K562 (cell line): ENCODE data around the gene CISTR. TPM values are rescaled to one million over a fixed set of nuclear protein-coding genes. Genes with fewer than 3 reads are reported as not detected.

Experiments
- ATAC-seq: fragments of 200-7000 bp; cut with Tn5 transposase; 3 replicates; pipeline ENCODE4 v1.9.1; 2020; ENCODE audit warnings: moderate library complexity
- BruUV-seq: library from RNA; stranded (reverse); fragments of 400-500 nt; replicated peaks from 2 replicates; lab custom pipeline; 2021; lab: Mats Ljungman, UMichigan
- CTCF ChIA-PET: fragments of 300-600 bp; formaldehyde crosslinking; extraction: SDS; loops from one replicate; lab custom pipeline; 2021; ENCODE audit warnings: low intra/inter-chr PET ratio; lab: Yijun Ruan, JAX
- POLR2A ChIA-PET: fragments of 300-600, 350-650 bp; sonication (Branson Sonifier 250); formaldehyde crosslinking; extraction: SDS; loops from one replicate; lab custom pipeline; 2021; ENCODE audit warnings: antibody characterized with exemption, inconsistent platforms; lab: Yijun Ruan, JAX
- DNase-seq, 4 experiments: peaks; one replicate each; pipeline versions ENCODE4 v3.0.0 to v3.0.0-alpha.2; 2011 to 2018; ENCODE audit warnings: low spot score in 3 of 4, mixed read lengths in 3 of 4; ENCODE audit errors: extremely low read depth in 1 of 4
- FAIRE-seq: peaks from 2 replicates; lab custom pipeline; 2011; peaks lifted over from hg19 to GRCh38; lab: Jason Lieb, UNC
- H2AFZ ChIP-seq: 2 replicates; pipeline ENCODE4 v1.6.0; 2011; ENCODE audit warnings: low read depth, low read length, control low read depth, inconsistent platforms
- H3K27ac ChIP-seq: fragments of 200-600 bp; 3 replicates; pipeline ENCODE4 v1.8.0; 2011; ENCODE audit warnings: low read depth, mild to moderate bottlenecking, control low read depth, inconsistent platforms, low read length, moderate library complexity, mixed read lengths; ENCODE audit errors: extremely low read depth
- H3K27me3 ChIP-seq, 2 experiments: fragments of 300-600 bp in 1 of 2; 2 replicates in 1 of 2; 3 replicates in 1 of 2; pipeline versions ENCODE4 v1.6.0 to v1.8.0; 2011; ENCODE audit warnings: inconsistent platforms in 2 of 2, low read length in 2 of 2, mild to moderate bottlenecking in 1 of 2, mixed read lengths in 1 of 2, moderate library complexity in 1 of 2; ENCODE audit not compliant: control insufficient read depth in 2 of 2, insufficient read depth in 2 of 2
- H3K36me3 ChIP-seq: fragments of 300-600 bp; 3 replicates; pipeline ENCODE4 v1.8.0; 2011; ENCODE audit warnings: mild to moderate bottlenecking, low read length, inconsistent platforms; ENCODE audit not compliant: control insufficient read depth, insufficient read depth
- H3K4me1 ChIP-seq, 2 experiments: fragments of 200-600 bp in 1 of 2; replicated peaks in 1 of 2; 2 replicates in 1 of 2; 3 replicates in 1 of 2; pipeline versions ENCODE4 v1.5.1 to v1.8.0; 2011; ENCODE audit warnings: inconsistent platforms in 2 of 2, low read length in 2 of 2, mild to moderate bottlenecking in 1 of 2, mixed read lengths in 1 of 2, moderate library complexity in 1 of 2; ENCODE audit not compliant: control insufficient read depth in 2 of 2, insufficient read depth in 2 of 2
- H3K4me2 ChIP-seq: 2 replicates; pipeline ENCODE4 v1.6.1; 2011; ENCODE audit warnings: low read length, control low read depth, inconsistent platforms, mixed read lengths; ENCODE audit not compliant: insufficient read depth
- H3K4me3 ChIP-seq: fragments of 200-600 bp; sonication (generic), shearing (Covaris generic); 2 replicates; pipeline ENCODE4 v1.5.1; 2016; ENCODE audit warnings: control low read depth, inconsistent platforms
- H3K79me2 ChIP-seq: fragments of 200-600 bp; 3 replicates; pipeline ENCODE4 v1.8.0; 2011; ENCODE audit warnings: low read length, inconsistent platforms; ENCODE audit not compliant: control insufficient read depth, insufficient read depth
- H3K9ac ChIP-seq, 2 experiments: 2 replicates each; pipeline versions ENCODE4 v1.6.0 to v1.6.1; 2011; ENCODE audit warnings: low read depth in 2 of 2, low read length in 2 of 2, control low read depth in 1 of 2, inconsistent platforms in 1 of 2, mild to moderate bottlenecking in 1 of 2, mixed read lengths in 1 of 2; ENCODE audit not compliant: insufficient read depth in 1 of 2
- H3K9me1 ChIP-seq: one replicate; pipeline ENCODE4 v1.6.0; 2011; ENCODE audit warnings: inconsistent platforms, mild to moderate bottlenecking, low read length, moderate library complexity; ENCODE audit not compliant: control insufficient read depth, insufficient read depth
- H3K9me3 ChIP-seq: replicated peaks from 2 replicates; pipeline ENCODE4 v1.5.1; 2011; ENCODE audit warnings: low read depth, low read length, inconsistent platforms; ENCODE audit not compliant: control insufficient read depth, insufficient read depth
- H4K20me1 ChIP-seq: replicated peaks from 2 replicates; pipeline ENCODE4 v1.6.1; 2011; ENCODE audit warnings: low read length, inconsistent platforms, mixed read lengths; ENCODE audit not compliant: control insufficient read depth, insufficient read depth
- ADNP ChIP-seq: fragments of 200-800 bp; sonication (Bioruptor generic); IDR thresholded peaks from 2 replicates; pipeline ENCODE4 v1.6.1; 2016; ENCODE audit warnings: missing genetic modification characterization, missing compliant biosample characterization
- CBX5 ChIP-seq: IDR thresholded peaks from 2 replicates; pipeline ENCODE4 v1.6.1; 2014; ENCODE audit warnings: low read depth, borderline replicate concordance
- DPF2 ChIP-seq: fragments of 450-650 bp; IDR thresholded peaks from 2 replicates; pipeline ENCODE4 v1.6.1; 2016
- EGR1 ChIP-seq: fragments of 450-650 bp; conservative IDR thresholded peaks from 2 replicates; pipeline ENCODE4 v1.6.1; 2017; ENCODE audit warnings: mild to moderate bottlenecking
- FOSL1 ChIP-seq: fragments of 200-800 bp; sonication (Bioruptor generic); conservative IDR thresholded peaks from 2 replicates; pipeline ENCODE4 v1.6.1; 2016; ENCODE audit warnings: missing genetic modification characterization, missing compliant biosample characterization
- GABPB1 ChIP-seq: sonication (generic); formaldehyde crosslinking; IDR thresholded peaks from 2 replicates; pipeline ENCODE4 v1.8.0; 2022; ENCODE audit warnings: mild to moderate bottlenecking, missing genetic modification reagents
- KHSRP ChIP-seq: fragments of 450-650 bp; IDR thresholded peaks from 2 replicates; pipeline ENCODE4 v1.6.1; 2017
- KLF6 ChIP-seq: fragments of 250-450 bp; sonication (Bioruptor Pico); IDR thresholded peaks from 2 replicates; pipeline ENCODE4 v1.4.0; 2020; ENCODE audit warnings: mild to moderate bottlenecking, moderate library complexity, borderline replicate concordance
- MAZ ChIP-seq, 2 experiments: fragments of 450-650 bp in 1 of 2; sonication (generic) in 1 of 2; formaldehyde crosslinking; IDR thresholded peaks in 1 of 2; conservative IDR thresholded peaks in 1 of 2; 2 replicates each; pipeline versions ENCODE4 v1.4.0 to v1.5.0; 2020; ENCODE audit warnings: mild to moderate bottlenecking in 1 of 2, missing genetic modification reagents in 1 of 2
- MEIS2 ChIP-seq: fragments of 450-650 bp; IDR thresholded peaks from 2 replicates; pipeline ENCODE4 v1.6.1; 2014; ENCODE audit warnings: mild to moderate bottlenecking; ENCODE audit not compliant: partially characterized antibody
- NR2C1 ChIP-seq, 2 experiments: fragments of 450-650 bp; IDR thresholded peaks; 2 replicates each; pipeline ENCODE4 v1.6.1; 2017; ENCODE audit warnings: mild to moderate bottlenecking in 2 of 2, antibody characterized with exemption in 1 of 2, inconsistent platforms in 1 of 2, missing compliant biosample characterization in 1 of 2, missing genetic modification characterization in 1 of 2
- PHF21A ChIP-seq: fragments of 450-650 bp; IDR thresholded peaks from 2 replicates; pipeline ENCODE4 v1.6.1; 2017; ENCODE audit warnings: low read depth, borderline replicate concordance
- POLR2A ChIP-seq: fragments of 450-650 bp; conservative IDR thresholded peaks from 2 replicates; pipeline ENCODE4 v1.6.1; 2016
- RBM15 ChIP-seq: fragments of 200-400 bp; formaldehyde crosslinking; IDR thresholded peaks from 2 replicates; pipeline ENCODE4 v1.6.1; 2018; ENCODE audit warnings: mild to moderate bottlenecking, low read length, moderate library complexity; ENCODE audit not compliant: insufficient read depth
- SUPT5H ChIP-seq: fragments of 450-650 bp; IDR thresholded peaks from 2 replicates; pipeline ENCODE4 v1.6.1; 2016
- TRIM24 ChIP-seq, 2 experiments: fragments of 450-650 bp; IDR thresholded peaks; 2 replicates each; pipeline ENCODE4 v1.6.1; 2016
- YBX1 ChIP-seq: fragments of 450-650 bp; IDR thresholded peaks from 2 replicates; pipeline ENCODE4 v1.7.1; 2016; ENCODE audit warnings: mild to moderate bottlenecking
- ZNF134 ChIP-seq: fragments of 250-450 bp; sonication (Bioruptor Pico); conservative IDR thresholded peaks from 2 replicates; pipeline ENCODE4 v1.4.0; 2020
- ZNF354B ChIP-seq: fragments of 250-450 bp; sonication (Bioruptor Pico); IDR thresholded peaks from 2 replicates; pipeline ENCODE4 v1.4.0; 2020
- ZNF76 ChIP-seq: fragments of 250-450 bp; sonication (Bioruptor Pico); IDR thresholded peaks from 2 replicates; pipeline ENCODE4 v1.4.0; 2020; ENCODE audit warnings: mild to moderate bottlenecking, moderate library complexity, borderline replicate concordance
- ZNF77 ChIP-seq: fragments of 250-450 bp; sonication (Bioruptor Pico); IDR thresholded peaks from 2 replicates; pipeline ENCODE4 v1.5.0; 2020
- WGBS: fragments of 100-300 bp; shearing (Covaris generic); methylation state at CpG from one replicate; pipeline ENCODE4 v1.1.6; 2016; ENCODE audit warnings: low coverage, mixed read lengths; ENCODE audit not compliant: insufficient coverage; ENCODE audit errors: missing lambda C conversion rate; 5-methylcytosine and 5-hydroxymethylcytosine counted together
- in situ Hi-C: fragments of 300-500 bp; cut with MboI; formaldehyde crosslinking; loops from 4 replicates; pipeline ENCODE4 v1.15.0; 2018; ENCODE audit warnings: inconsistent platforms, mixed read lengths
- intact Hi-C: fragments of 100-400 bp; cut with micrococcal nuclease; formaldehyde crosslinking; loops from 2 replicates; pipeline ENCODE4 v1.14.2; 2022
- polyA plus RNA-seq, 8 experiments: library from polyadenylated mRNA; depleted of rRNA in 4 of 8; stranded (reverse) in 5 of 8; unstranded in 3 of 8; fragments of >200 nt; fragmentation: Nextera tagmentation in 2 of 8; fragmentation: Illumina TruSeq in 1 of 8; extraction: Ambion mirVana in 2 of 8; extraction: Trizol in 1 of 8; gene quantifications; 2 replicates each; pipeline versions ENCODE4 v1.2.1 to v1.2.3, GENCODE V29; 2011 to 2014; ENCODE audit warnings: inconsistent platforms in 1 of 8, missing spikeins in 1 of 8
- total RNA-seq, 7 experiments: library from RNA; depleted of rRNA in 6 of 7; stranded (reverse); fragments of >200 nt in 6 of 7; fragmentation: Illumina TruSeq in 2 of 7; extraction: Trizol in 2 of 7; gene quantifications; 2 replicates each; pipeline versions ENCODE4 v1.2.1 to v1.2.3, GENCODE V29; 2011 to 2021; ENCODE audit warnings: low replicate concordance in 1 of 7
- TF ChIP-seq, protein P1 (sequence below): sonication (generic); formaldehyde crosslinking; IDR thresholded peaks from 2 replicates; pipeline ENCODE4 v1.8.0; 2022; ENCODE audit warnings: mild to moderate bottlenecking, low read depth, missing genetic modification reagents
- TF ChIP-seq, protein P2 (sequence below): fragments of 250-450 bp; sonication (Bioruptor Pico); IDR thresholded peaks from 2 replicates; pipeline ENCODE4 v1.4.0; 2020; ENCODE audit warnings: mild to moderate bottlenecking
- TF ChIP-seq, protein P3 (sequence below): fragments of 450-650 bp; IDR thresholded peaks from 2 replicates; pipeline ENCODE4 v1.6.1; 2016

Gene CISTR
- total and polyA plus RNA-seq, 9 of the 15 experiments (the other 6 are each of a cell fraction or from before 2014, with no cell fraction given) = not detected

DNA sequence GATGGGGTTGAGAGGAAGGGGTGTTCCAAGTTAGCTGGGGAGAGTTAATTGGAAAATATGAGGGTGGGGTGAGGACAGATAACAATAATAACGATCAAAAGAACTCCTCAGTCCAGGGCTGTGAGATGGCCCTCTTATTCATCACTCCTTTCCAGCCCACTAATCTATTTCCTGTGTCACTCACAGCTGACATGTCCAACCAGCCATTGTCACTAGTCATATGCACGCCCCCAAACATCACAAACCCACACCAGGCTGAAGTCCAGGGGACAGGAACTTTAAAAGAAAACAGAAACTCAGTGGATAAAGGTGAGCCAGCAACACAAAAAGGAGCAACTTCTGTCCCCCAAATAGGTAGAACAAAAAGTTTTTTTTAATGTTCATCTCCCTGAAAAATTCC, 25.4 kb downstream of the CISTR start:
- ATAC-seq = peak; percentile 35
- H3K4me2 ChIP-seq = peak overlapping the region; percentile 97
- peak overlapping the region; percentile 75 for H2AFZ ChIP-seq
- CTCF ChIA-PET = interaction anchor here (0.9 kb wide), 1 partner anchor 18 kb away, joined by 5 read pairs; no protein-coding TSS in a partner anchor
- peak overlapping the region; percentile 23; the same call in 1 of the 3 replicates for H3K27ac ChIP-seq
- 0% methylated on average over 2 of the region's 2 CpGs for WGBS
- H3K9me1 ChIP-seq = no peaks in the 10 kb centered on the region
- H3K79me2 ChIP-seq = no peaks in the 10 kb centered on the region
- no peaks in the 10 kb centered on the region for H3K27me3 ChIP-seq
- no TSS peak for BruUV-seq
- POLR2A ChIA-PET = interaction anchor here (0.6 to 0.7 kb wide), 2 partner anchors 40 to 140 kb away, joined by 3 to 4 read pairs; no protein-coding TSS in a partner anchor
- peak; percentile 76 for FAIRE-seq
- no peaks in the 10 kb centered on the region for H3K36me3 ChIP-seq
- intact Hi-C loops = no loop called here
- H3K4me1 ChIP-seq = peaks cover 0 to 14% of the 10 kb centered on the region in 2 experiments; a peak in 3 of 5 replicates
- peak overlapping the region in 1 of 2 experiments; percentile 60; a peak in 2 of 4 replicates for H3K9ac ChIP-seq
- H3K4me3 ChIP-seq = peak overlapping the region; percentile 51
- no peaks in the 10 kb centered on the region for H3K9me3 ChIP-seq
- in situ Hi-C loops = no loop called here
- DNase-seq = peak; percentile 42 to 57 (median 46)
- H4K20me1 ChIP-seq = no peaks in the 10 kb centered on the region
- TF ChIP-seq NR2C1 (IDR thresholded peaks at IDR 0.05) (no peak), NR2C1 (tag; IDR thresholded peaks at IDR 0.05) (no peak), TRIM24 (IDR thresholded peaks at IDR 0.05) (no peak), ADNP (tag) (no peak), POLR2A (no peak), GABPB1 (CRISPR knock-in tag) (no peak), EGR1 (0 out of 2 replicates have a peak, but pooled peaks have one; percentile 9), KHSRP (no peak), SUPT5H (no peak), FOSL1 (tag) (no peak), CBX5 (no peak), DPF2 (no peak), MAZ (CRISPR knock-in tag; conservative IDR thresholded peaks at IDR 0.05 in 1 of 2, IDR thresholded peaks at IDR 0.05 in 1 of 2) (no peak), KLF6 (CRISPR knock-in tag) (no peak), RBM15 (no peak), ZNF354B (CRISPR knock-in tag) (no peak), ZNF77 (CRISPR knock-in tag) (no peak), ZNF134 (CRISPR knock-in tag) (no peak), PHF21A (no peak), YBX1 (no peak), MEIS2 (peak; percentile 75), ZNF76 (CRISPR knock-in tag) (no peak)
- TF ChIP-seq, protein P1, sequence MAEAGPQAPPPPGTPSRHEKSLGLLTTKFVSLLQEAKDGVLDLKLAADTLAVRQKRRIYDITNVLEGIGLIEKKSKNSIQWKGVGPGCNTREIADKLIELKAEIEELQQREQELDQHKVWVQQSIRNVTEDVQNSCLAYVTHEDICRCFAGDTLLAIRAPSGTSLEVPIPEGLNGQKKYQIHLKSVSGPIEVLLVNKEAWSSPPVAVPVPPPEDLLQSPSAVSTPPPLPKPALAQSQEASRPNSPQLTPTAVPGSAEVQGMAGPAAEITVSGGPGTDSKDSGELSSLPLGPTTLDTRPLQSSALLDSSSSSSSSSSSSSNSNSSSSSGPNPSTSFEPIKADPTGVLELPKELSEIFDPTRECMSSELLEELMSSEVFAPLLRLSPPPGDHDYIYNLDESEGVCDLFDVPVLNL = no peak
- TF ChIP-seq, protein P2, sequence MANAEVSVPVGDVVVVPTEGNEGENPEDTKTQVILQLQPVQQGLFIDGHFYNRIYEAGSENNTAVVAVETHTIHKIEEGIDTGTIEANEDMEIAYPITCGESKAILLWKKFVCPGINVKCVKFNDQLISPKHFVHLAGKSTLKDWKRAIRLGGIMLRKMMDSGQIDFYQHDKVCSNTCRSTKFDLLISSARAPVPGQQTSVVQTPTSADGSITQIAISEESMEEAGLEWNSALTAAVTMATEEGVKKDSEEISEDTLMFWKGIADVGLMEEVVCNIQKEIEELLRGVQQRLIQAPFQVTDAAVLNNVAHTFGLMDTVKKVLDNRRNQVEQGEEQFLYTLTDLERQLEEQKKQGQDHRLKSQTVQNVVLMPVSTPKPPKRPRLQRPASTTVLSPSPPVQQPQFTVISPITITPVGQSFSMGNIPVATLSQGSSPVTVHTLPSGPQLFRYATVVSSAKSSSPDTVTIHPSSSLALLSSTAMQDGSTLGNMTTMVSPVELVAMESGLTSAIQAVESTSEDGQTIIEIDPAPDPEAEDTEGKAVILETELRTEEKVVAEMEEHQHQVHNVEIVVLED = no peak
- TF ChIP-seq, protein P3, sequence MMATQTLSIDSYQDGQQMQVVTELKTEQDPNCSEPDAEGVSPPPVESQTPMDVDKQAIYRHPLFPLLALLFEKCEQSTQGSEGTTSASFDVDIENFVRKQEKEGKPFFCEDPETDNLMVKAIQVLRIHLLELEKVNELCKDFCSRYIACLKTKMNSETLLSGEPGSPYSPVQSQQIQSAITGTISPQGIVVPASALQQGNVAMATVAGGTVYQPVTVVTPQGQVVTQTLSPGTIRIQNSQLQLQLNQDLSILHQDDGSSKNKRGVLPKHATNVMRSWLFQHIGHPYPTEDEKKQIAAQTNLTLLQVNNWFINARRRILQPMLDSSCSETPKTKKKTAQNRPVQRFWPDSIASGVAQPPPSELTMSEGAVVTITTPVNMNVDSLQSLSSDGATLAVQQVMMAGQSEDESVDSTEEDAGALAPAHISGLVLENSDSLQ = peak; percentile 96
